ENCODE results near the gene TOP2A.

TOP2A gene

GRCh38 chr17:40361063-40361924 is 56.4 kb downstream of the TOP2A start:
- H4K20me1 ChIP-seq (ENCODE audit: insufficient read depth) = no peaks in the 10 kb centered on the region

GRCh38 chr17:40360091-40360490 is 57.6 kb downstream of the TOP2A start:
- H3K27ac ChIP-seq = no peak overlapping the region
- no peak for TF ChIP-seq CTCF (conservative IDR thresholded peaks at IDR 0.05; ENCODE audit: low read depth, low read length)
- no peak overlapping the region for H2AFZ ChIP-seq (ENCODE audit: low read depth)
- H3K4me1 ChIP-seq (ENCODE audit: low read depth, poor library complexity, severe bottlenecking) = peaks cover 16% of the 10 kb centered on the region
- no peak overlapping the region for H3K4me3 ChIP-seq (IDR thresholded peaks at IDR 0.05; ENCODE audit: insufficient read depth, low read depth, low read length)
- H4K20me1 ChIP-seq (ENCODE audit: insufficient read depth) = no peaks in the 10 kb centered on the region
- no peak overlapping the region for H3K4me2 ChIP-seq
- H3K9ac ChIP-seq = no peak overlapping the region
- H3K79me2 ChIP-seq (ENCODE audit: insufficient read depth, low read depth) = no peaks in the 10 kb centered on the region
- peaks cover 3% of the 10 kb centered on the region; the same call in 1 of the 2 replicates for H3K36me3 ChIP-seq (ENCODE audit: insufficient read depth)
- no peaks in the 10 kb centered on the region for H3K27me3 ChIP-seq (ENCODE audit: insufficient read depth, low read depth)

More at GRCh38 chr17:40361063-40361924, 56.4 kb downstream of the TOP2A start:
- Histone ChIP-seq H3K79me2 (ENCODE audit: insufficient read depth, low read depth) (no peaks in the 10 kb centered on the region), H3K27ac (no peak overlapping the region), H3K36me3 (ENCODE audit: insufficient read depth) (no peaks in the 10 kb centered on the region), H3K9ac (no peak overlapping the region), H3K27me3 (ENCODE audit: insufficient read depth, low read depth) (no peaks in the 10 kb centered on the region), H3K4me3 (IDR thresholded peaks at IDR 0.05; ENCODE audit: insufficient read depth, low read depth, low read length) (no peak overlapping the region), H3K4me1 (ENCODE audit: low read depth, poor library complexity, severe bottlenecking) (peaks cover 16% of the 10 kb centered on the region), H3K4me2 (no peak overlapping the region), H2AFZ (ENCODE audit: low read depth) (no peak overlapping the region)
- no peak for TF ChIP-seq CTCF (conservative IDR thresholded peaks at IDR 0.05; ENCODE audit: low read depth, low read length)

- Histone ChIP-seq H3K4me2 (peak overlapping the region; percentile 61), H3K9ac (no peak overlapping the region), H3K4me3 (IDR thresholded peaks at IDR 0.05; ENCODE audit: insufficient read depth, low read depth, low read length) (no peak overlapping the region), H3K36me3 (ENCODE audit: insufficient read depth) (peaks cover 3% of the 10 kb centered on the region; the same call in 1 of the 2 replicates), H4K20me1 (ENCODE audit: insufficient read depth) (no peaks in the 10 kb centered on the region), H2AFZ (ENCODE audit: low read depth) (peak overlapping the region; percentile 13; the same call in 1 of the 2 replicates), H3K79me2 (ENCODE audit: insufficient read depth, low read depth) (no peaks in the 10 kb centered on the region), H3K27me3 (ENCODE audit: insufficient read depth, low read depth) (no peaks in the 10 kb centered on the region), H3K4me1 (ENCODE audit: low read depth, poor library complexity, severe bottlenecking) (peaks cover 23% of the 10 kb centered on the region), H3K27ac (no peak overlapping the region)
- peak; percentile 97 for TF ChIP-seq CTCF (conservative IDR thresholded peaks at IDR 0.05; ENCODE audit: low read depth, low read length)
These were observed 59.2 kb downstream of the TOP2A start for GRCh38 chr17:40358323-40359038.

GRCh38 chr17:40356990-40357881 is 60.5 kb downstream of the TOP2A start:
- Histone ChIP-seq H2AFZ (ENCODE audit: low read depth) (no peak overlapping the region), H3K4me3 (IDR thresholded peaks at IDR 0.05; ENCODE audit: insufficient read depth, low read depth, low read length) (no peak overlapping the region), H3K27ac (no peak overlapping the region), H3K4me2 (no peak overlapping the region), H3K9ac (no peak overlapping the region), H3K27me3 (ENCODE audit: insufficient read depth, low read depth) (no peaks in the 10 kb centered on the region), H4K20me1 (ENCODE audit: insufficient read depth) (no peaks in the 10 kb centered on the region), H3K36me3 (ENCODE audit: insufficient read depth) (peaks cover 3% of the 10 kb centered on the region; the same call in 1 of the 2 replicates), H3K4me1 (ENCODE audit: low read depth, poor library complexity, severe bottlenecking) (peaks cover 29% of the 10 kb centered on the region), H3K79me2 (ENCODE audit: insufficient read depth, low read depth) (no peaks in the 10 kb centered on the region)
- TF ChIP-seq CTCF (conservative IDR thresholded peaks at IDR 0.05; ENCODE audit: low read depth, low read length) = no peak

Measured in KMS-11 (cell line).